ENCODE measurements around the gene TAS2R14. TPM values are rescaled to one million over a fixed set of nuclear protein-coding genes. Genes with fewer than 3 reads are reported as not detected.

Gene TAS2R14
- polyA plus RNA-seq, 1 donor from 2014 or later, result 14.9 TPM

DNA sequence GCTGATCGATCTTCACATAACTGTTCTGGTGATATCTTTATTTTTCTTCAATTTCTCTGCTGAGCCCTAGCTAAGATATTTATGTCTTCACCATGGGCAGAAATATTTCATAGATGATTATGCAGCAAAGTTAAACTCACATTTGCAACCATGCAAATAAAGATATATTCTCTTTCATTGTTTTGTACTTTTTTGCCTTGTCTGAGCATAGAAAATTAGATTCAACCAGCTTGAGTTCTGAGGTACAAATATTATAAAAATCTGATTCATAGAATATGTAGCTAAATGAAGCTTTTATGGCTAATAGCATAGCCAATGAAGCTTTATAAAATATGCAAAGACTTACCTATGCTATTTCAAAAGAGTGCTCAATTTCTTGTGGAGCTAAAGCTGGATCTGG is 29.6 kb downstream of the TAS2R14 start, which contains the start of gene TAS2R13:
Gene TAS2R13, minus strand, starts transcription at position 101 of the 400 bp plus-strand sequence. CDS start 264 bp downstream, outside the sequence.
- Histone ChIP-seq H4K20me1 (ENCODE audit: insufficient read depth) (no peaks in the 10 kb centered on the region), H3K79me2 (replicated peaks; ENCODE audit: insufficient read depth, low read length) (no peaks in the 10 kb centered on the region), H3K9ac (ENCODE audit: low read length) (no peak within 1 kb of the TSS), H3F3A (ENCODE audit: insufficient read depth, low read length, poor library complexity, severe bottlenecking) (no peaks in the 10 kb centered on the region), H3K27me3 (ENCODE audit: insufficient read depth, low read depth, low read length) (no peaks in the 10 kb centered on the region), H3K36me3 (ENCODE audit: insufficient read depth, low read length) (no peaks in the 10 kb centered on the region), H3K27ac (ENCODE audit: low read length) (no peak within 1 kb of the TSS), H3K9me3 (ENCODE audit: low read length) (no peaks in the 10 kb centered on the region), H2AFZ (ENCODE audit: low read depth, low read length) (no peak within 1 kb of the TSS), H3K4me3 (ENCODE audit: low read length) (no peak within 1 kb of the TSS), H3K9me2 (ENCODE audit: insufficient read depth, low read length) (no peaks in the 10 kb centered on the region), H3K4me2 (ENCODE audit: low read length) (no peak within 1 kb of the TSS)
- TF ChIP-seq RAD21 (conservative IDR thresholded peaks at IDR 0.05), result no peak
- no peak for TF ChIP-seq EP300 (conservative IDR thresholded peaks at IDR 0.05; ENCODE audit: poor library complexity, severe bottlenecking)
- TF ChIP-seq, protein P1, sequence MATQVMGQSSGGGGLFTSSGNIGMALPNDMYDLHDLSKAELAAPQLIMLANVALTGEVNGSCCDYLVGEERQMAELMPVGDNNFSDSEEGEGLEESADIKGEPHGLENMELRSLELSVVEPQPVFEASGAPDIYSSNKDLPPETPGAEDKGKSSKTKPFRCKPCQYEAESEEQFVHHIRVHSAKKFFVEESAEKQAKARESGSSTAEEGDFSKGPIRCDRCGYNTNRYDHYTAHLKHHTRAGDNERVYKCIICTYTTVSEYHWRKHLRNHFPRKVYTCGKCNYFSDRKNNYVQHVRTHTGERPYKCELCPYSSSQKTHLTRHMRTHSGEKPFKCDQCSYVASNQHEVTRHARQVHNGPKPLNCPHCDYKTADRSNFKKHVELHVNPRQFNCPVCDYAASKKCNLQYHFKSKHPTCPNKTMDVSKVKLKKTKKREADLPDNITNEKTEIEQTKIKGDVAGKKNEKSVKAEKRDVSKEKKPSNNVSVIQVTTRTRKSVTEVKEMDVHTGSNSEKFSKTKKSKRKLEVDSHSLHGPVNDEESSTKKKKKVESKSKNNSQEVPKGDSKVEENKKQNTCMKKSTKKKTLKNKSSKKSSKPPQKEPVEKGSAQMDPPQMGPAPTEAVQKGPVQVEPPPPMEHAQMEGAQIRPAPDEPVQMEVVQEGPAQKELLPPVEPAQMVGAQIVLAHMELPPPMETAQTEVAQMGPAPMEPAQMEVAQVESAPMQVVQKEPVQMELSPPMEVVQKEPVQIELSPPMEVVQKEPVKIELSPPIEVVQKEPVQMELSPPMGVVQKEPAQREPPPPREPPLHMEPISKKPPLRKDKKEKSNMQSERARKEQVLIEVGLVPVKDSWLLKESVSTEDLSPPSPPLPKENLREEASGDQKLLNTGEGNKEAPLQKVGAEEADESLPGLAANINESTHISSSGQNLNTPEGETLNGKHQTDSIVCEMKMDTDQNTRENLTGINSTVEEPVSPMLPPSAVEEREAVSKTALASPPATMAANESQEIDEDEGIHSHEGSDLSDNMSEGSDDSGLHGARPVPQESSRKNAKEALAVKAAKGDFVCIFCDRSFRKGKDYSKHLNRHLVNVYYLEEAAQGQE (IDR thresholded peaks at IDR 0.05; ENCODE audit: borderline replicate concordance), result no peak
- TF ChIP-seq EZH2 (IDR thresholded peaks at IDR 0.05; ENCODE audit: borderline replicate concordance, insufficient read depth, low read length, poor library complexity, severe bottlenecking), result no peak
- TF ChIP-seq POLR2AphosphoS5 (IDR thresholded peaks at IDR 0.05), result no peak
- TF ChIP-seq MXI1 (conservative IDR thresholded peaks at IDR 0.05; ENCODE audit: poor library complexity, severe bottlenecking), result no peak
- no peak for TF ChIP-seq SMC3 (conservative IDR thresholded peaks at IDR 0.05; ENCODE audit: poor library complexity)
- TF ChIP-seq TAF1 (IDR thresholded peaks at IDR 0.05; ENCODE audit: low read depth), result no peak
- TF ChIP-seq, protein P2, sequence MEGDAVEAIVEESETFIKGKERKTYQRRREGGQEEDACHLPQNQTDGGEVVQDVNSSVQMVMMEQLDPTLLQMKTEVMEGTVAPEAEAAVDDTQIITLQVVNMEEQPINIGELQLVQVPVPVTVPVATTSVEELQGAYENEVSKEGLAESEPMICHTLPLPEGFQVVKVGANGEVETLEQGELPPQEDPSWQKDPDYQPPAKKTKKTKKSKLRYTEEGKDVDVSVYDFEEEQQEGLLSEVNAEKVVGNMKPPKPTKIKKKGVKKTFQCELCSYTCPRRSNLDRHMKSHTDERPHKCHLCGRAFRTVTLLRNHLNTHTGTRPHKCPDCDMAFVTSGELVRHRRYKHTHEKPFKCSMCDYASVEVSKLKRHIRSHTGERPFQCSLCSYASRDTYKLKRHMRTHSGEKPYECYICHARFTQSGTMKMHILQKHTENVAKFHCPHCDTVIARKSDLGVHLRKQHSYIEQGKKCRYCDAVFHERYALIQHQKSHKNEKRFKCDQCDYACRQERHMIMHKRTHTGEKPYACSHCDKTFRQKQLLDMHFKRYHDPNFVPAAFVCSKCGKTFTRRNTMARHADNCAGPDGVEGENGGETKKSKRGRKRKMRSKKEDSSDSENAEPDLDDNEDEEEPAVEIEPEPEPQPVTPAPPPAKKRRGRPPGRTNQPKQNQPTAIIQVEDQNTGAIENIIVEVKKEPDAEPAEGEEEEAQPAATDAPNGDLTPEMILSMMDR (IDR thresholded peaks at IDR 0.05; ENCODE audit: poor library complexity, severe bottlenecking), result no peak

DNA sequence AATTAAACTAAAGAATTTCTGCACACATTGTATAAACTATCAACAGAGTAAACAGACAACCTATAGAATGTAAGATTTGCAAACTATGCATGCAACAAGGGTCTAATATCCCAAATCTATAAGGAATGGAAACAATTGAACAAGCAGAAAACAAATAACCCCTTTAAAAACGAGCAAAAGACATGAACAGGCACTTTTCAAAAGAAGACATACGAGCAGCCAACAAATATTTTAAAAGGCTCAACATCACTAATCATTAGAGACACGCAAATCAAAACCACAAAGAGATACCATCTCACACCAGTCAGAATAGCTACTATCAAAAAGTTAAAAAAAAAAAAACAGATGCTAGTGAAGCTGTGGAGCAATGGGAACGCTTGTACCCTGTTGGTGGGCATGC is 34.4 kb downstream of the TAS2R14 start:
- no peak overlapping the region for H3K9ac ChIP-seq (ENCODE audit: low read length)
- no peaks in the 10 kb centered on the region for H3K36me3 ChIP-seq (ENCODE audit: insufficient read depth, low read length)
- H3K79me2 ChIP-seq (replicated peaks; ENCODE audit: insufficient read depth, low read length), result no peaks in the 10 kb centered on the region
- no peaks in the 10 kb centered on the region for H3K9me2 ChIP-seq (ENCODE audit: insufficient read depth, low read length)
- no peak for TF ChIP-seq POLR2AphosphoS5 (IDR thresholded peaks at IDR 0.05)
- no peak overlapping the region for H3K4me2 ChIP-seq (ENCODE audit: low read length)
- no peak overlapping the region for H2AFZ ChIP-seq (ENCODE audit: low read depth, low read length)
- no peaks in the 10 kb centered on the region for H3F3A ChIP-seq (ENCODE audit: insufficient read depth, low read length, poor library complexity, severe bottlenecking)
- peaks cover 4% of the 10 kb centered on the region for H3K9me3 ChIP-seq (ENCODE audit: low read length)
- H3K27me3 ChIP-seq (ENCODE audit: insufficient read depth, low read depth, low read length), result no peaks in the 10 kb centered on the region
- no peak overlapping the region for H3K27ac ChIP-seq (ENCODE audit: low read length)
- no peaks in the 10 kb centered on the region for H4K20me1 ChIP-seq (ENCODE audit: insufficient read depth)
- H3K4me3 ChIP-seq (ENCODE audit: low read length), result no peak overlapping the region

DNA sequence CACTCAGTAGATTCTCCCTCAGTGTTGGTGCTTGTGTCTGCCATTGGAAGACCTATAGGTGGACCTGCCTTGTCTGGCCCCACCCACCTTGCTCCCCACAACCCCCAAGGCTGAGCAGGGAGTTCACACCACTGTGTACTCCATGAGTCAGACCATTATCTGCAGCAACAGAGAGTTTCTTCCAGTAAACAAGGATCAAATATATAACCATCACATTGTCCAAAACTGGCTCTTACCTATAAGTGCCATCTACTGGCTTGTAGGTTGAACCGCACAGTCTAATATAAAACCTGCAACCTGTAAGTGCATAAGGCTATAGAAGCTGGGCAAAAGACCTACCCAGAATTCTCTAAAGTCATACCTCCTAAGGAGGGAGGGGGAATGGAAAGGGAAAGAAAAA is 37.6 kb downstream of the TAS2R14 start:
- no peak overlapping the region for H3K4me3 ChIP-seq (ENCODE audit: low read length)
- H3K9me2 ChIP-seq (ENCODE audit: insufficient read depth, low read length), result no peaks in the 10 kb centered on the region
- H4K20me1 ChIP-seq (ENCODE audit: insufficient read depth), result no peaks in the 10 kb centered on the region
- peaks cover 4% of the 10 kb centered on the region for H3K9me3 ChIP-seq (ENCODE audit: low read length)
- H3F3A ChIP-seq (ENCODE audit: insufficient read depth, low read length, poor library complexity, severe bottlenecking), result no peaks in the 10 kb centered on the region
- H2AFZ ChIP-seq (ENCODE audit: low read depth, low read length), result no peak overlapping the region
- H3K36me3 ChIP-seq (ENCODE audit: insufficient read depth, low read length), result no peaks in the 10 kb centered on the region
- H3K4me2 ChIP-seq (ENCODE audit: low read length), result no peak overlapping the region
- H3K27me3 ChIP-seq (ENCODE audit: insufficient read depth, low read depth, low read length), result no peaks in the 10 kb centered on the region
- H3K79me2 ChIP-seq (replicated peaks; ENCODE audit: insufficient read depth, low read length), result no peaks in the 10 kb centered on the region
- H3K27ac ChIP-seq (ENCODE audit: low read length), result no peak overlapping the region
- H3K9ac ChIP-seq (ENCODE audit: low read length), result no peak overlapping the region
- no peak for TF ChIP-seq EP300 (conservative IDR thresholded peaks at IDR 0.05; ENCODE audit: poor library complexity, severe bottlenecking)
- no peak for TF ChIP-seq SMC3 (conservative IDR thresholded peaks at IDR 0.05; ENCODE audit: poor library complexity)
- no peak for TF ChIP-seq TAF1 (IDR thresholded peaks at IDR 0.05; ENCODE audit: low read depth)
- TF ChIP-seq EZH2 (IDR thresholded peaks at IDR 0.05; ENCODE audit: borderline replicate concordance, insufficient read depth, low read length, poor library complexity, severe bottlenecking), result no peak
- TF ChIP-seq POLR2AphosphoS5 (IDR thresholded peaks at IDR 0.05), result no peak
- TF ChIP-seq, protein P1 (IDR thresholded peaks at IDR 0.05; ENCODE audit: borderline replicate concordance), result no peak
- TF ChIP-seq, protein P2 (IDR thresholded peaks at IDR 0.05; ENCODE audit: poor library complexity, severe bottlenecking), result no peak
- no peak for TF ChIP-seq MXI1 (conservative IDR thresholded peaks at IDR 0.05; ENCODE audit: poor library complexity, severe bottlenecking)
- TF ChIP-seq RAD21 (conservative IDR thresholded peaks at IDR 0.05), result no peak

All from neural cell (in vitro differentiated cells).